Stimulated activated CD8-positive, alpha-beta memory T cell treated with anti-CD3 and anti-CD28 coated beads, Interleukin-2, amount 100 ng/mL, for 48 hours (primary cell): ENCODE data around the gene CDK19.
"Not testable (repeated sequence)": the region's sequence is repeated elsewhere in the genome, so short reads cannot be mapped to it uniquely, and the experiment has no call there.

Source experiments
- DNase-seq, 2 donors: peaks; one replicate each; pipeline ENCODE4 v3.0.0-alpha.2; 2020; ENCODE audit warnings: low read depth in 2 of 2

CDK19 gene

GRCh38 chr6:110581679-110582078 is 233.6 kb downstream of the CDK19 start:
- DNase-seq, result no peak

DNA sequence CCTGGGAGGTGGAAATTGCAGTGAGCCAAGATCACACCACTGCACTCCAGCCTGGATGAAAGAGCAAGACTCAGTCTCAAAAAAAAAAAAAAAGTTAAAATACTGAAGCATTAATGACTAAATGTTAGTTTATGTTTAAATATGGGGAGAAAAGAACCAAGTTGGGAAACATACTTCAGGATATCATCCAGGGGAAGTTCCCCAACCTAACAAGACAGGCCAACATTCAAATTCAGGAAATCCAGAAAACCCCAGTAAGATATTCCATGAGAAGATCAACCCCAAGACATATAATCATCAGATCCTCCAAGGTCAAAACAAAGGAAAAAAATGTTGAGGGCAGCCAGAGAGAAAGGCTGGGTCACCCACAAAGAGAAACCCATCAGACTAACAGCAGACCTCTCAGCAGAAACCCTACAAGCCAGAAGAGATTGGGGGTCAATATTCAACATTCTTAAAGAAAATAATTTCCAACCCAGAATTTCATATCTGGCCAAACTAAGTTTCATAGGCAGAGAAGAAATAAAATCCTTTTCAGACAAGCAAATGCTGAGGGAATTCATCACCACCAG is 237.6 kb downstream of the CDK19 start:
- not testable (repeated sequence) for DNase-seq

GRCh38 chr6:110575925-110576463 is 239.3 kb downstream of the CDK19 start:
- DNase-seq, result no peak

- DNase-seq, result no peak
These were observed 240.5 kb downstream of the CDK19 start for GRCh38 chr6:110574817-110575216.

DNA sequence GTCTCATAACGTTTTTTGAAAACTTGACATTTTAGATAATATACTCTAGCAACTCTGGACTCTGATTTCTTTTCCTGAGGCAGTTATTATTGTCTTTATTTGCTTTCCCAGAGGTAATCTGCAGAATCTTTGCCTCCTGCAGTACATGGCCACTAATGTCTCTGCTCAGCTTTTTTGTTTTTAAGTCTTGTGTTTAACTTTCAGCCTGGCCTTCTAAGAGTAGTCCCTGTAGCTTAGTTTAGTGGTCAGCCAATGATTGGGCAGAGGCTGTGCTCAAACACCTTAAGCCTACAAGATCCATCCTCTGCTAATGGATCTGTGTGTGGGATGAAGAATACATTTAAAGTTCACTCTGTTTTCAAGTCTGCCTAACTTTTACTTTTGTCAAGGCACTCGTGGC is 241.7 kb downstream of the CDK19 start:
- DNase-seq, result no peak

GRCh38 chr6:110573136-110573535 is 242.1 kb downstream of the CDK19 start:
- DNase-seq, result no peak

GRCh38 chr6:110567957-110568696 is 247.1 kb downstream of the CDK19 start:
- DNase-seq, result no peak

GRCh38 chr6:110566346-110567125 is 248.7 kb downstream of the CDK19 start:
- no peak for DNase-seq

GRCh38 chr6:110564703-110565421 is 250.4 kb downstream of the CDK19 start:
- DNase-seq, result no peak

DNA sequence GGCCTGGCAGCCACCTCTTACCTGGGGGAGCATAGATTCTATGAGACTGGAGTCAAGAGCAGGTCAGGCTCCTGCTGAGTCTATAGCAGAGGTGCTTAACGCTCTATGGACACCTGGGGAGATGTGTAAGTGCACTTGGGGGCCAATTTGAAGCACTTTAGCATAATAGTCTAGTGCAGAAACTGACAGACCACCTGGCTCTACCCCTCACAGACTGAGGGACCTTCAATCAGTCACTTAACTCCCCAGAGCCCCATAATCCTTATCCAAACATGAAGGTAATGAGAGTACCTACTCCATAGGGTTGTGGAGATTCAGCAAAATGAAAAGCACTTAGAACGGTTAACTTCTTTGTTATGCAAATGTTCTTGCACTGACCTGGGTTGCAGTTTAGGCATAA is 251.6 kb downstream of the CDK19 start:
- no peak for DNase-seq

GRCh38 chr6:110562316-110562915 is 252.9 kb downstream of the CDK19 start:
- no peak for DNase-seq

DNA sequence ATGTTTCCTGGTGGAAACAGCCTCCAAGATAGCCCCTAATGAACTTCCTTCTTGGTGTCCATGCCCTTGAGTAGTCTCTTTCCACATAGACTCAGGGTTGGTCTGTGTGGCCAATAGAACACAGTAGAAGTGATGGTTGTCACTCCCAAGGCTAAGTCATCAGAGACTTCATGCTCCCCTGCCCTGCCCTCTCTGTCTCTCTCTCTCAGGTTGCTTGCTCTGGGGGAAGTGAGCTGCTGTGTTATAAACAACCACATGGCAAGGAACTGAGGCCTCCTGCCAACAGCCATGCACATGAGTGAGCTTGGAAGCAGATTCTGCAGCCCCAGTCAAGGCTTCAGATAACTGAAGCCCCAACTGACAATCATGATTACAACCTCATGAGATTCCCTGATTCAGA is 253.6 kb downstream of the CDK19 start:
- no peak for DNase-seq

GRCh38 chr6:110561008-110561396 is 254.3 kb downstream of the CDK19 start:
- DNase-seq, result no peak

- no peak for DNase-seq
These were observed 254.8 kb downstream of the CDK19 start for GRCh38 chr6:110560239-110561007.
